Astrocyte (in vitro differentiated cells and primary cell): ENCODE measurements around the gene NKAP. TPM values are rescaled to one million over a fixed set of nuclear protein-coding genes. Genes with fewer than 3 reads are reported as not detected.
A peak's percentile ranks its signal among the peaks of the same experiment; 100 is the strongest.

ENCODE experiments used
- DNase-seq: peaks from one replicate; pipeline ENCODE4 v3.0.0-alpha.2; 2010; ENCODE audit warnings: low read depth
- FAIRE-seq: peaks from 2 replicates; lab custom pipeline; 2011; peaks lifted over from hg19 to GRCh38; lab: Jason Lieb, UNC
- H2AFZ ChIP-seq: 2 replicates; pipeline ENCODE4 v1.6.0; 2012; ENCODE audit warnings: low read depth, low read length, inconsistent platforms
- H3K27ac ChIP-seq: 2 replicates; pipeline ENCODE4 v1.5.1; 2011; ENCODE audit warnings: low read depth, low read length, inconsistent platforms
- H3K27me3 ChIP-seq: 2 replicates; pipeline ENCODE4 v1.6.0; 2011; ENCODE audit warnings: low read length, inconsistent platforms; ENCODE audit not compliant: insufficient read depth
- H3K36me3 ChIP-seq: 2 replicates; pipeline ENCODE4 v1.5.1; 2011; ENCODE audit warnings: low read length, inconsistent platforms; ENCODE audit not compliant: insufficient read depth
- H3K4me1 ChIP-seq: 2 replicates; pipeline ENCODE4 v1.5.1; 2011; ENCODE audit warnings: low read length, inconsistent platforms; ENCODE audit not compliant: insufficient read depth
- H3K4me2 ChIP-seq: 2 replicates; pipeline ENCODE4 v1.6.0; 2012; ENCODE audit warnings: low read length, inconsistent platforms
- H3K4me3 ChIP-seq: 2 replicates; pipeline ENCODE4 v1.5.1; 2011; ENCODE audit warnings: low read depth, mild to moderate bottlenecking, low read length, inconsistent platforms; ENCODE audit not compliant: insufficient read depth
- H3K79me2 ChIP-seq: 2 replicates; pipeline ENCODE4 v1.6.0; 2012; ENCODE audit warnings: mild to moderate bottlenecking, low read length, inconsistent platforms; ENCODE audit not compliant: insufficient read depth
- H3K9ac ChIP-seq: 2 replicates; pipeline ENCODE4 v1.6.0; 2012; ENCODE audit warnings: mild to moderate bottlenecking, low read length, inconsistent platforms
- H3K9me3 ChIP-seq: 2 replicates; pipeline ENCODE4 v1.5.1; 2012; ENCODE audit warnings: low read depth, mild to moderate bottlenecking, low read length, inconsistent platforms; ENCODE audit not compliant: insufficient read depth
- H4K20me1 ChIP-seq: 2 replicates; pipeline ENCODE4 v1.6.0; 2012; ENCODE audit warnings: low read length, inconsistent platforms; ENCODE audit not compliant: insufficient read depth
- H3K27ac Mint-ChIP-seq: one replicate; pipeline ENCODE4 v1.8.0; 2021; ENCODE audit warnings: mild to moderate bottlenecking, mixed read lengths; ENCODE audit not compliant: unreplicated experiment
- H3K27me3 Mint-ChIP-seq: one replicate; pipeline ENCODE4 v1.8.0; 2021; ENCODE audit warnings: low read depth, mixed read lengths; ENCODE audit not compliant: unreplicated experiment
- H3K36me3 Mint-ChIP-seq: one replicate; pipeline ENCODE4 v1.8.0; 2021; ENCODE audit warnings: low read depth, mixed read lengths; ENCODE audit not compliant: unreplicated experiment
- H3K4me1 Mint-ChIP-seq: one replicate; pipeline ENCODE4 v1.8.0; 2021; ENCODE audit warnings: low read depth, mixed read lengths; ENCODE audit not compliant: unreplicated experiment
- H3K4me3 Mint-ChIP-seq: one replicate; pipeline ENCODE4 v1.8.0; 2021; ENCODE audit warnings: mild to moderate bottlenecking, moderate library complexity, mixed read lengths; ENCODE audit not compliant: unreplicated experiment
- H3K9me3 Mint-ChIP-seq: one replicate; pipeline ENCODE4 v1.8.0; 2021; ENCODE audit warnings: mild to moderate bottlenecking, mixed read lengths; ENCODE audit not compliant: unreplicated experiment
- EZH2 ChIP-seq: IDR thresholded peaks from 2 replicates; pipeline ENCODE4 v1.6.1; 2012; ENCODE audit warnings: mild to moderate bottlenecking, low read length, inconsistent platforms; ENCODE audit not compliant: insufficient read depth
- total RNA-seq: library from RNA; stranded (reverse); gene quantifications from 2 replicates; pipeline ENCODE4 v1.2.1, GENCODE V29; 2021
- TF ChIP-seq, protein P1 (sequence below): IDR thresholded peaks from 2 replicates; pipeline ENCODE4 v1.5.1; 2011; ENCODE audit warnings: low read depth, mild to moderate bottlenecking, inconsistent platforms, low read length, moderate library complexity; ENCODE audit not compliant: insufficient read depth

Gene NKAP
- total RNA-seq, 1 donor from 2014 or later: 7.1 TPM

DNA sequence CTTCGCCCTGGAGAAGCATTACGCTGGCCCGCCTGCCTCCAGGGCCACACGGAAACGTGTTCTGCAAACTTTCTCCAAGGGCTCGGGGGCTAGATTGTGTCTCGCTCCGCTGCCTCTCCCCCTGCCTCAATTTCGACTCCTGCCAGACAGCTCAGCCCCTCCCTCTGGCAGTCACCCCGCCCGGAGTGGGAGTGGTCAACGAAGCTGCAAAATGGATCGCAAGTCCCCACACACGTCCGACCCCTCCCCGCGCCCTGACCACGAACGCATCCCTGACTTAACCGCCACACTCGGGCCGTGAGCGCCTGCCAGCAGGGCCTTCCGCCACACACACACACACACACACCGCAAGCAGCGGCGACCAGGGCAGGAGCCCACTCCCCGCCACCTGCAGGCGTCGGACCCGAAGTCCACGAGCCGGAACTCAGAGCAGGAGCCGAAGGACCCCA lies 47.0 kb upstream of the NKAP start:
- no peaks in the 10 kb centered on the region for H3K4me1 Mint-ChIP-seq
- no peaks in the 10 kb centered on the region for H3K9me3 ChIP-seq
- H3K4me2 ChIP-seq: peak overlapping the region; percentile 59
- FAIRE-seq (no peak), DNase-seq (no peak)
- no peaks in the 10 kb centered on the region for H3K36me3 ChIP-seq
- H3K79me2 ChIP-seq: no peaks in the 10 kb centered on the region
- no peaks in the 10 kb centered on the region for H3K36me3 Mint-ChIP-seq
- peaks cover 33% of the 10 kb centered on the region for H3K27me3 ChIP-seq
- H2AFZ ChIP-seq: no peak overlapping the region
- H4K20me1 ChIP-seq: no peaks in the 10 kb centered on the region
- H3K9ac ChIP-seq: no peak overlapping the region
- H3K4me3 ChIP-seq: no peak overlapping the region
- TF ChIP-seq, protein P1, sequence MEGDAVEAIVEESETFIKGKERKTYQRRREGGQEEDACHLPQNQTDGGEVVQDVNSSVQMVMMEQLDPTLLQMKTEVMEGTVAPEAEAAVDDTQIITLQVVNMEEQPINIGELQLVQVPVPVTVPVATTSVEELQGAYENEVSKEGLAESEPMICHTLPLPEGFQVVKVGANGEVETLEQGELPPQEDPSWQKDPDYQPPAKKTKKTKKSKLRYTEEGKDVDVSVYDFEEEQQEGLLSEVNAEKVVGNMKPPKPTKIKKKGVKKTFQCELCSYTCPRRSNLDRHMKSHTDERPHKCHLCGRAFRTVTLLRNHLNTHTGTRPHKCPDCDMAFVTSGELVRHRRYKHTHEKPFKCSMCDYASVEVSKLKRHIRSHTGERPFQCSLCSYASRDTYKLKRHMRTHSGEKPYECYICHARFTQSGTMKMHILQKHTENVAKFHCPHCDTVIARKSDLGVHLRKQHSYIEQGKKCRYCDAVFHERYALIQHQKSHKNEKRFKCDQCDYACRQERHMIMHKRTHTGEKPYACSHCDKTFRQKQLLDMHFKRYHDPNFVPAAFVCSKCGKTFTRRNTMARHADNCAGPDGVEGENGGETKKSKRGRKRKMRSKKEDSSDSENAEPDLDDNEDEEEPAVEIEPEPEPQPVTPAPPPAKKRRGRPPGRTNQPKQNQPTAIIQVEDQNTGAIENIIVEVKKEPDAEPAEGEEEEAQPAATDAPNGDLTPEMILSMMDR: no peak
- peak; percentile 58 for TF ChIP-seq EZH2
- H3K27ac ChIP-seq: no peak overlapping the region
- no peaks in the 10 kb centered on the region for H3K9me3 Mint-ChIP-seq
- peak overlapping the region; percentile 67 for H3K4me3 Mint-ChIP-seq
- H3K4me1 ChIP-seq: no peaks in the 10 kb centered on the region
- peaks cover 71% of the 10 kb centered on the region for H3K27me3 Mint-ChIP-seq
- no peak overlapping the region for H3K27ac Mint-ChIP-seq

GRCh38 chrX:119989905-119990555 lies 46.5 kb upstream of the NKAP start:
- no peak for FAIRE-seq
- Histone ChIP-seq H3K27ac (no peak overlapping the region), H4K20me1 (no peaks in the 10 kb centered on the region), H3K27me3 (peaks cover 30% of the 10 kb centered on the region), H3K9ac (no peak overlapping the region), H3K9me3 (no peaks in the 10 kb centered on the region), H3K4me2 (no peak overlapping the region), H3K4me1 (no peaks in the 10 kb centered on the region), H3K36me3 (no peaks in the 10 kb centered on the region), H3K79me2 (no peaks in the 10 kb centered on the region), H3K4me3 (no peak overlapping the region), H2AFZ (no peak overlapping the region)
- H3K27ac Mint-ChIP-seq: no peak overlapping the region
- H3K9me3 Mint-ChIP-seq: no peaks in the 10 kb centered on the region
- no peaks in the 10 kb centered on the region for H3K4me1 Mint-ChIP-seq
- TF ChIP-seq EZH2: no peak
- TF ChIP-seq, protein P1: no peak
- H3K27me3 Mint-ChIP-seq: peaks cover 72% of the 10 kb centered on the region
- no peak overlapping the region for H3K4me3 Mint-ChIP-seq
- DNase-seq: no peak
- no peaks in the 10 kb centered on the region for H3K36me3 Mint-ChIP-seq

DNA sequence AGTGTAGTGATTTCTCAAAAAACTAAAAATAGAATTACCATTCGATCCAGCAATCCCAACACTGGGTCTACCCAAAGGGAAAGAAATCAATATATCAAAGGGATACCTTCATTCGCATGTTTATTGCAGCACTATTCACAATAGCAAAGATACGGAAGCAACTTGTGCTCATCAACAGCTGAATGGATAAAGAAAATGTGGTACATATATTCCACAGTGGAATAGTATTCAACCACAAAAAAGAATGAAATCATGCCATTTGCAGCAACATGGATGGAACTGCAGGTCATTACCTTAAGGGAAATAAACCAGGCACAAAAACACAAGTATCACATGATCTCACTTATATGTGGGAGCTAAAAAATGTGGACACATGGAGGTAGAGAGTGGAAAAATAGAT lies 42.7 kb upstream of the NKAP start:
- H3K9ac ChIP-seq: no peak overlapping the region
- H3K27ac ChIP-seq: no peak overlapping the region
- no peaks in the 10 kb centered on the region for H4K20me1 ChIP-seq
- Mint-ChIP-seq H3K27ac (no peak overlapping the region), H3K4me1 (no peaks in the 10 kb centered on the region), H3K9me3 (no peaks in the 10 kb centered on the region), H3K27me3 (peaks cover 44% of the 10 kb centered on the region), H3K4me3 (no peak overlapping the region), H3K36me3 (no peaks in the 10 kb centered on the region)
- no peaks in the 10 kb centered on the region for H3K36me3 ChIP-seq
- H3K79me2 ChIP-seq: no peaks in the 10 kb centered on the region
- H3K9me3 ChIP-seq: no peaks in the 10 kb centered on the region
- peaks cover 10% of the 10 kb centered on the region for H3K27me3 ChIP-seq
- H3K4me1 ChIP-seq: no peaks in the 10 kb centered on the region
- DNase-seq (no peak), FAIRE-seq (peak; percentile 17)
- H3K4me2 ChIP-seq: no peak overlapping the region
- TF ChIP-seq EZH2: no peak
- TF ChIP-seq, protein P1: no peak
- H3K4me3 ChIP-seq: no peak overlapping the region
- H2AFZ ChIP-seq: no peak overlapping the region
